CD4-positive, alpha-beta memory T cell (primary cell): ENCODE data around the gene CORO7. TPM values are rescaled to one million over a fixed set of nuclear protein-coding genes. Genes with fewer than 3 reads are reported as not detected.

ENCODE experiments used
- CTCF ChIA-PET: fragments of 350-600 bp; sonication (Branson Sonifier 250); formaldehyde crosslinking; loops from one replicate; lab custom pipeline; 2021; ENCODE audit warnings: inconsistent platforms; ENCODE audit not compliant: partially characterized antibody; lab: Charles Lee
- POLR2A ChIA-PET: fragments of 350-600 bp; sonication (Branson Sonifier 250); formaldehyde crosslinking; loops from one replicate; lab custom pipeline; 2021; ENCODE audit not compliant: partially characterized antibody; lab: Charles Lee
- DNase-seq, 5 donors: peaks; one replicate each; pipeline versions ENCODE4 v3.0.0 to v3.0.0-alpha.2; 2020 to 2022; ENCODE audit warnings: mixed read lengths in 1 of 5
- H3K27ac ChIP-seq: one replicate; pipeline ENCODE4 v1.7.0; 2013; ENCODE audit warnings: low read depth, low read length
- H3K27me3 ChIP-seq: 2 replicates; pipeline ENCODE4 v1.7.0; 2013; ENCODE audit warnings: mild to moderate bottlenecking, low read length, moderate library complexity; ENCODE audit not compliant: insufficient read depth
- H3K36me3 ChIP-seq: 2 replicates; pipeline ENCODE4 v1.7.0; 2013; ENCODE audit warnings: mild to moderate bottlenecking, low read length, moderate library complexity; ENCODE audit not compliant: insufficient read depth
- H3K4me1 ChIP-seq: 2 replicates; pipeline ENCODE4 v1.7.0; 2013; ENCODE audit warnings: mild to moderate bottlenecking, low read length, moderate library complexity; ENCODE audit not compliant: insufficient read depth
- H3K4me3 ChIP-seq, 2 donors: one replicate each; pipeline ENCODE4 v1.7.0; 2013; ENCODE audit warnings: low read length in 2 of 2, mild to moderate bottlenecking in 1 of 2
- H3K9me3 ChIP-seq, 2 donors: one replicate each; pipeline ENCODE4 v1.7.0; 2013; ENCODE audit warnings: low read length in 2 of 2, control low read depth in 1 of 2; ENCODE audit not compliant: control insufficient read depth in 1 of 2
- H3K27ac Mint-ChIP-seq, 7 donors: one replicate each; pipeline ENCODE4 v1.8.0; 2020 to 2021; ENCODE audit warnings: mixed read lengths in 7 of 7, mild to moderate bottlenecking in 6 of 7, inconsistent platforms in 3 of 7, moderate library complexity in 3 of 7
- H3K27me3 Mint-ChIP-seq, 2 donors: one replicate each; pipeline ENCODE4 v1.8.0; 2020 to 2021; ENCODE audit warnings: mixed read lengths in 2 of 2
- H3K36me3 Mint-ChIP-seq, 2 donors: one replicate each; pipeline ENCODE4 v1.8.0; 2020 to 2021; ENCODE audit warnings: mixed read lengths in 2 of 2, inconsistent platforms in 1 of 2, mild to moderate bottlenecking in 1 of 2
- H3K4me1 Mint-ChIP-seq, 4 donors: one replicate each; pipeline ENCODE4 v1.8.0; 2020 to 2021; ENCODE audit warnings: mixed read lengths in 4 of 4, mild to moderate bottlenecking in 1 of 4
- H3K4me3 Mint-ChIP-seq, 8 donors: one replicate each; pipeline ENCODE4 v1.8.0; 2020 to 2021; ENCODE audit warnings: mixed read lengths in 8 of 8, mild to moderate bottlenecking in 7 of 8, moderate library complexity in 6 of 8, inconsistent platforms in 3 of 8
- H3K9me3 Mint-ChIP-seq, 8 donors: one replicate each; pipeline ENCODE4 v1.8.0; 2020 to 2021; ENCODE audit warnings: mixed read lengths in 8 of 8, mild to moderate bottlenecking in 5 of 8, inconsistent platforms in 3 of 8, moderate library complexity in 1 of 8
- intact Hi-C: fragments of 100-400 bp; cut with micrococcal nuclease; formaldehyde crosslinking; loops from one replicate; pipeline ENCODE4 v1.15.1; 2023
- polyA plus RNA-seq, 2 donors: library from polyadenylated mRNA; unstranded; fragments of 300-500 nt; fragmentation: Illumina TruSeq; gene quantifications; one replicate each; pipeline ENCODE4 v1.2.3, GENCODE V29; 2021
- total RNA-seq, 2 experiments: library from RNA; stranded (reverse); gene quantifications; one replicate each; pipeline ENCODE4 v1.2.3, GENCODE V29; 2021

CORO7 gene
- total and polyA plus RNA-seq, 4 experiments from 2014 or later = 48.2 to 184 (median 157) TPM

DNA sequence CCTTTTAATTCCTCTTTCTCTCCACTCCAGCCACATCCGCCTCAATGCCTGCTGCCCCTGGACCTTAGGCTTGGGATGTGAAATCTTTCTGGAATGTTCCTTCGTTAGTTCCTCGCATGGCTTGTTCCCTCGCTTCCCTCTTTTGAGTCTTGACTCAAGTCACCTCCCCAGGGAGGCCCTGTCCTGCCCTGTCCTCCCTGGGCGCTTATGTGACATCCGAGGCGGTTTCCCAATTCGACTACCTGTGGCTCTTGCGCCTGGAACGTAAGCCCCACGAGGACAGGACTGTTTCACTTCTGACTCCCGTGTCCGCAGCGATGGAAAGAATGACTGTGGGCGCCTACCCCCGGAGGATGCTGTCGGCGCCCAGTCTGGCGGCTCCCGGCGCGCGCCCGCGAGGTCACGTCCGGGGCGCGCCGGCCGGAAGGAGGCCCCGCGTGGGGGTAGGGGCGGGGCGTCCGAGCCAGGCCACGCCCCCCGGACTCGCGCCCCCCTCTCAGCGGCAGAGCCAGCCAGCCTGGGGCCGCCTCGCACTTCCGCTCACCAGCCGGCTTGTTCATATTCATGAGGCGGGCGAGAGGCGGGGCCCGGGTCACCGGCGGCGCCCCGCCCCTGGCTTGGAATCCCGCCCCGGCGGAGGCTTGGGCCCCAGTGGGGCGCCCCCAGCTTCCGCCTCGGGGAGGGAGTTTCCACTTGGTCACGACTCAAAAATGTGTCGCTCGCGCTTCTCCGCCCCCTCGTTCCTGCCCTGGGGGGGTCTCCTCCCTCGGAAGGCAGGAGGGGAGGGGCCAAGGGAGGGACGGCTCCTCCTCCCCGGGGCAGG is 109.0 kb downstream of the CORO7 start:
- Mint-ChIP-seq H3K27ac (peak overlapping the region; percentile 96 to 100 (median 99)), H3K36me3 (peaks cover 0 to 3% of the 10 kb centered on the region in 2 donors), H3K27me3 (no peaks in the 10 kb centered on the region), H3K9me3 (peaks cover 0 to 3% (median 0%) of the 10 kb centered on the region in 8 donors), H3K4me3 (peak overlapping the region; percentile 87 to 97 (median 92)), H3K4me1 (peaks cover 17 to 33% (median 20%) of the 10 kb centered on the region in 4 donors)
- Histone ChIP-seq H3K4me1 (peaks cover 18% of the 10 kb centered on the region), H3K27me3 (no peaks in the 10 kb centered on the region), H3K27ac (peak overlapping the region; percentile 76), H3K4me3 (peak overlapping the region; percentile 47 to 85), H3K9me3 (no peaks in the 10 kb centered on the region), H3K36me3 (no peaks in the 10 kb centered on the region)
- peak; percentile 97 to 99 (median 98) for DNase-seq
- POLR2A ChIA-PET = interaction anchor here (0.9 to 3.8 kb wide), 5 partner anchors 12 to 461 kb away, joined by 3 to 56 read pairs (median 6); partner anchors contain the start of gene TFAP4
- intact Hi-C loops = loop anchor here (1.0 to 5.0 kb wide), 6 partner anchors 23 to 650 kb away; partner anchors contain the start of genes PAM16, SEC14L5 and TFAP4
- CTCF ChIA-PET = interaction anchor here (0.6 to 7.5 kb wide), 9 partner anchors 11 to 165 kb away, joined by 3 to 53 read pairs (median 5); partner anchors contain the start of gene TFAP4

- peaks cover 0 to 3% (median 0%) of the 10 kb centered on the region in 8 donors for H3K9me3 Mint-ChIP-seq
- H3K27me3 Mint-ChIP-seq = no peaks in the 10 kb centered on the region
- Histone ChIP-seq H3K36me3 (no peaks in the 10 kb centered on the region), H3K27me3 (no peaks in the 10 kb centered on the region), H3K4me3 (peak overlapping the region; percentile 42 to 46), H3K4me1 (peaks cover 18% of the 10 kb centered on the region), H3K9me3 (no peaks in the 10 kb centered on the region), H3K27ac (peak overlapping the region; percentile 76)
- H3K36me3 Mint-ChIP-seq = peaks cover 0 to 3% of the 10 kb centered on the region in 2 donors
- peak; percentile 45 to 83 (median 49) for DNase-seq
- ChIA-PET POLR2A (interaction anchor here (0.7 to 3.8 kb wide), 5 partner anchors 9 to 53 kb away, joined by 3 to 56 read pairs (median 3); partner anchors contain the start of gene TFAP4), CTCF (interaction anchor here (0.6 to 7.5 kb wide), 5 partner anchors 17 to 166 kb away, joined by 3 to 53 read pairs (median 13); no protein-coding TSS in a partner anchor)
- peak overlapping the region; percentile 86 to 97 (median 92) for H3K4me3 Mint-ChIP-seq
- H3K27ac Mint-ChIP-seq = peak overlapping the region; percentile 96 to 100 (median 99)
- H3K4me1 Mint-ChIP-seq = peaks cover 17 to 33% (median 20%) of the 10 kb centered on the region in 4 donors
- intact Hi-C loops = loop anchor here (1.0 to 5.0 kb wide), 6 partner anchors 24 to 651 kb away; partner anchors contain the start of genes PAM16, SEC14L5 and TFAP4
These were observed 109.8 kb downstream of the CORO7 start for GRCh38 chr16:4306470-4307214.

Other genes starting within 250 kb of the CORO7 start
- gene SRL, start 174.5 kb downstream of the CORO7 start, total RNA-seq = not detected
- gene SRL, start 174.5 kb downstream of the CORO7 start, polyA plus RNA-seq = not detected
- gene TFAP4, start 143.6 kb downstream of the CORO7 start, total RNA-seq = 10 to 100 TPM; 25.2 to 27.3 TPM
- under 1 TPM; 0.59 to 1.00 TPM for gene TFAP4, start 143.6 kb downstream of the CORO7 start, polyA plus RNA-seq
- gene GLIS2, start 100.5 kb downstream of the CORO7 start, total RNA-seq = under 1 TPM in 1 of 2 experiments, not detected in 1; 0.08 TPM
- gene GLIS2, start 100.5 kb downstream of the CORO7 start, polyA plus RNA-seq = not detected
- gene PAM16, start 65.3 kb downstream of the CORO7 start, total RNA-seq = 10 to 100 TPM; 38.6 to 54.8 TPM
- 10 to 100 TPM; 34.6 to 34.8 TPM for gene PAM16, start 65.3 kb downstream of the CORO7 start, polyA plus RNA-seq
- under 1 TPM; 0.11 to 0.29 TPM for gene VASN, start 44.7 kb downstream of the CORO7 start, total RNA-seq
- under 1 TPM in 1 of 2 donors, not detected in 1; 0.16 TPM for gene VASN, start 44.7 kb downstream of the CORO7 start, polyA plus RNA-seq
- 10 to 100 TPM; 67.5 to 71.1 TPM for gene DNAJA3, start 9.3 kb upstream of the CORO7 start, total RNA-seq
- 10 to 100 TPM; 52.4 to 55.5 TPM for gene DNAJA3, start 9.3 kb upstream of the CORO7 start, polyA plus RNA-seq
- 10 to 100 TPM; 61.6 to 61.8 TPM for gene NMRAL1, start 58.0 kb upstream of the CORO7 start, total RNA-seq
- 10 to 100 TPM; 55.1 to 65.7 TPM for gene NMRAL1, start 58.0 kb upstream of the CORO7 start, polyA plus RNA-seq
- gene HMOX2, start 59.8 kb upstream of the CORO7 start, total RNA-seq = 10 to 100 TPM; 64.1 to 72.4 TPM
- gene HMOX2, start 59.8 kb upstream of the CORO7 start, polyA plus RNA-seq = 100 to 1,000 TPM; 164 to 206 TPM
- gene CDIP1, start 122.2 kb upstream of the CORO7 start, total RNA-seq = 10 to 100 TPM; 19.0 to 21.1 TPM
- gene CDIP1, start 122.2 kb upstream of the CORO7 start, polyA plus RNA-seq = 10 to 100 TPM; 10.2 to 15.7 TPM
- gene C16orf96, start 139.7 kb upstream of the CORO7 start, total RNA-seq = under 1 TPM; 0.29 to 0.33 TPM
- not detected for gene C16orf96, start 139.7 kb upstream of the CORO7 start, polyA plus RNA-seq
- gene UBALD1, start 198.3 kb upstream of the CORO7 start, total RNA-seq = 10 to 100 TPM; 30.1 to 41.0 TPM
- gene UBALD1, start 198.3 kb upstream of the CORO7 start, polyA plus RNA-seq = 1 to 10 TPM; 2.4 to 4.8 TPM
- 10 to 100 TPM; 62.2 to 64.1 TPM for gene MGRN1, start 208.2 kb upstream of the CORO7 start, total RNA-seq
- 1 to 10 TPM; 1.2 to 7.7 TPM for gene MGRN1, start 208.2 kb upstream of the CORO7 start, polyA plus RNA-seq